HG03066 (cell line): ENCODE measurements around the gene MAP2K1.
"Not testable (repeated sequence)": the region's sequence is repeated elsewhere in the genome, so short reads cannot be mapped to it uniquely, and the experiment has no call there.

Source experiments
- ATAC-seq: cut with Tn5 transposase; IDR thresholded peaks from one replicate; pipeline ENCODE4 v1.9.1; 2021; ENCODE audit warnings: low read depth; ENCODE audit not compliant: unreplicated experiment

The MAP2K1 gene

GRCh38 chr15:66386204-66387123 lies at the start of gene MAP2K1:
MAP2K1 (plus strand) TSS chr15:66386912; CDS start chr15:66387348, 436 bp downstream.
- peak; percentile 61 for ATAC-seq

GRCh38 chr15:66348530-66348929 lies 38.2 kb upstream of the MAP2K1 start:
- ATAC-seq = not testable (repeated sequence)

GRCh38 chr15:66356077-66356358 lies 30.7 kb upstream of the MAP2K1 start:
- ATAC-seq = no peak

- ATAC-seq = peak; percentile 94
Measured at GRCh38 chr15:66356359-66357236, 30.1 kb upstream of the MAP2K1 start, which contains the start of gene TIPIN. TIPIN (minus strand) TSS chr15:66356685; CDS start chr15:66352947, 3,738 bp downstream.

GRCh38 chr15:66359740-66360139 lies 27.0 kb upstream of the MAP2K1 start:
- ATAC-seq = no peak

- not testable (repeated sequence) for ATAC-seq
Measured at GRCh38 chr15:66361745-66362460, 24.8 kb upstream of the MAP2K1 start.

GRCh38 chr15:66362776-66363175 lies 23.9 kb upstream of the MAP2K1 start:
- no peak for ATAC-seq

GRCh38 chr15:66364944-66365528 lies 21.7 kb upstream of the MAP2K1 start:
- no peak for ATAC-seq

GRCh38 chr15:66369773-66370651 lies 16.7 kb upstream of the MAP2K1 start:
- no peak for ATAC-seq

- no peak for ATAC-seq
Measured at GRCh38 chr15:66374179-66374578, 12.5 kb upstream of the MAP2K1 start.

GRCh38 chr15:66378814-66379430 lies 7.8 kb upstream of the MAP2K1 start:
- ATAC-seq = no peak

- ATAC-seq = not testable (repeated sequence)
Measured at GRCh38 chr15:66381376-66381775, 5.3 kb upstream of the MAP2K1 start.

- no peak for ATAC-seq
Measured at GRCh38 chr15:66387163-66388042, 691 bp downstream of the MAP2K1 start.

GRCh38 chr15:66388043-66388363 lies 1.3 kb downstream of the MAP2K1 start:
- no peak for ATAC-seq

GRCh38 chr15:66388576-66388975 lies 1.9 kb downstream of the MAP2K1 start:
- no peak for ATAC-seq

- no peak for ATAC-seq
Measured at GRCh38 chr15:66389098-66389858, 2.6 kb downstream of the MAP2K1 start.

GRCh38 chr15:66389859-66390381 lies 3.2 kb downstream of the MAP2K1 start:
- no peak for ATAC-seq
